ENCODE data around the gene TES. TPM values are rescaled to one million over a fixed set of nuclear protein-coding genes. Genes with fewer than 3 reads are reported as not detected.
"Not testable (repeated sequence)": the region's sequence is repeated elsewhere in the genome, so short reads cannot be mapped to it uniquely, and the experiment has no call there.

Gene TES
- total RNA-seq, 2 experiments from 2014 or later = 134 to 140 TPM

DNA sequence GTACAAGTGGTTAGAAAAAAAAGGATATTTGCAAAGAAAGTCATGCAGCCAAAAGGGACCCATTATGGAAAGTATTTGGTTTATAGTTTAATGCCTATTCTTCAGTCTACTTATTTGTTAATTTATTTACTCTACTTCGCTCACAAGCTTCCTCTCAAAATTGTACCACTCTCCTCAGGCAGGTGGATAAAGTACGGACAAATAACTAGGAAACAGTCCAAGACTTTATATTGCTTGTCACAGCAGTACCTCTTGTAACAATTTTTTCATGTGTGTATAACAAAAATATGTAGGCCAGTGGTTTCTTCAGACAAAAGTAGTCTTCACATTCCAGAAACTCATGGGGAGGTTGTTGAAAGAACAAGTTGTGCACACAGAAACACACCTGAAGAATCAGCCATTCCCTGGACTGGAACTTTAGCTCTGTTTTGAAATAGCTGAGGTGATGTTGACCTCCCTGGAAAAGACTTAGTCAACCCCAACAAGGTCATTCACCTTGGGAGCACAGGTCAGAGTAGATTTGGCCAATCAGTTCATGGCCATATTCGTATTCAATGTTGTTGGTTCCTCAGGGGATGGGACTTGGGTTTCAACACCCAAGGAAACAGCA is 73.4 kb downstream of the TES start:
- ChIA-PET CTCF (no interaction called here), POLR2A (no interaction called here)
- Mint-ChIP-seq H3K36me3 (ENCODE audit: low read depth) (no peaks in the 10 kb centered on the region), H3K27ac (no peak overlapping the region), H3K9me3 (no peaks in the 10 kb centered on the region), H3K4me3 (no peak overlapping the region), H3K4me1 (peaks cover 1% of the 10 kb centered on the region), H3K27me3 (peaks cover 8% of the 10 kb centered on the region)
- DNase-seq = no peak

GRCh38 chr7:116284390-116284789 is 74.1 kb downstream of the TES start:
- H3K4me3 Mint-ChIP-seq = no peak overlapping the region
- H3K27me3 Mint-ChIP-seq = peaks cover 8% of the 10 kb centered on the region
- POLR2A ChIA-PET = no interaction called here
- H3K36me3 Mint-ChIP-seq (ENCODE audit: low read depth) = no peaks in the 10 kb centered on the region
- CTCF ChIA-PET = interaction anchor here (0.6 kb wide), 1 partner anchor 117 kb away, joined by 3 read pairs; no protein-coding TSS in a partner anchor
- peaks cover 1% of the 10 kb centered on the region for H3K4me1 Mint-ChIP-seq
- no peak for DNase-seq
- H3K9me3 Mint-ChIP-seq = no peaks in the 10 kb centered on the region
- H3K27ac Mint-ChIP-seq = no peak overlapping the region

- Mint-ChIP-seq H3K4me3 (no peak overlapping the region), H3K9me3 (no peaks in the 10 kb centered on the region), H3K27ac (no peak overlapping the region), H3K4me1 (peaks cover 1% of the 10 kb centered on the region), H3K27me3 (peaks cover 8% of the 10 kb centered on the region), H3K36me3 (ENCODE audit: low read depth) (no peaks in the 10 kb centered on the region)
- POLR2A ChIA-PET = no interaction called here
- DNase-seq = no peak
- CTCF ChIA-PET = no interaction called here
These were observed 74.9 kb downstream of the TES start for GRCh38 chr7:116285252-116285651.

- POLR2A ChIA-PET = no interaction called here
- DNase-seq = no peak
- no peak overlapping the region for H3K27ac Mint-ChIP-seq
- CTCF ChIA-PET = no interaction called here
- no peaks in the 10 kb centered on the region for H3K4me1 Mint-ChIP-seq
- H3K4me3 Mint-ChIP-seq = no peak overlapping the region
- no peaks in the 10 kb centered on the region for H3K36me3 Mint-ChIP-seq (ENCODE audit: low read depth)
- H3K9me3 Mint-ChIP-seq = no peaks in the 10 kb centered on the region
- H3K27me3 Mint-ChIP-seq = peaks cover 16% of the 10 kb centered on the region
These were observed 80.4 kb downstream of the TES start for GRCh38 chr7:116290740-116291139.

GRCh38 chr7:116291937-116292336 is 81.6 kb downstream of the TES start:
- no peaks in the 10 kb centered on the region for H3K9me3 Mint-ChIP-seq
- no peak for DNase-seq
- no peak overlapping the region for H3K27ac Mint-ChIP-seq
- CTCF ChIA-PET = no interaction called here
- H3K36me3 Mint-ChIP-seq (ENCODE audit: low read depth) = no peaks in the 10 kb centered on the region
- peaks cover 15% of the 10 kb centered on the region for H3K27me3 Mint-ChIP-seq
- H3K4me1 Mint-ChIP-seq = no peaks in the 10 kb centered on the region
- H3K4me3 Mint-ChIP-seq = no peak overlapping the region
- POLR2A ChIA-PET = no interaction called here

- ChIA-PET POLR2A (no interaction called here), CTCF (no interaction called here)
- peaks cover 15% of the 10 kb centered on the region for H3K27me3 Mint-ChIP-seq
- no peaks in the 10 kb centered on the region for H3K4me1 Mint-ChIP-seq
- no peak overlapping the region for H3K4me3 Mint-ChIP-seq
- no peaks in the 10 kb centered on the region for H3K9me3 Mint-ChIP-seq
- H3K27ac Mint-ChIP-seq = no peak overlapping the region
- DNase-seq = no peak
- no peaks in the 10 kb centered on the region for H3K36me3 Mint-ChIP-seq (ENCODE audit: low read depth)
These were observed 82.0 kb downstream of the TES start for GRCh38 chr7:116292381-116292780.

DNA sequence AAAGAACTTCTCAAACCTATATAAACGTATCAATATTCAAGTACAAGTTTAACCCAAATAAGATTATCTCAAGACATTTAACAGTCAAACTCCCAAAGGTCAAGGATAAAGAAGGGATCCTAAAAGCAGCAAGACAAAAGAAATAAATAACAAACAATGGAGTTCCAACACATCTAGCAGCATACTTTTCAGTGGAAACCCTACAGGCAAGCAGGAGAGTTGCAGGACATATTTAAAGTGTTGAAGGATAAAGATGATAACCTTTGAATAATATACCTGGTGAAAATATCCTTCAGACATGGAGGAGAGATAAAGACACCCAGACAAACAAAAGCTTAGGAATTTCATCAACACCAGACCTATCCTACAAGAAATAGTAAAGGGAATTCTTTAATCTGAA is 82.8 kb downstream of the TES start:
- H3K36me3 Mint-ChIP-seq (ENCODE audit: low read depth) = no peaks in the 10 kb centered on the region
- H3K27ac Mint-ChIP-seq = no peak overlapping the region
- H3K4me3 Mint-ChIP-seq = no peak overlapping the region
- H3K4me1 Mint-ChIP-seq = no peaks in the 10 kb centered on the region
- POLR2A ChIA-PET = no interaction called here
- CTCF ChIA-PET = no interaction called here
- no peaks in the 10 kb centered on the region for H3K9me3 Mint-ChIP-seq
- DNase-seq = no peak
- peaks cover 15% of the 10 kb centered on the region for H3K27me3 Mint-ChIP-seq

DNA sequence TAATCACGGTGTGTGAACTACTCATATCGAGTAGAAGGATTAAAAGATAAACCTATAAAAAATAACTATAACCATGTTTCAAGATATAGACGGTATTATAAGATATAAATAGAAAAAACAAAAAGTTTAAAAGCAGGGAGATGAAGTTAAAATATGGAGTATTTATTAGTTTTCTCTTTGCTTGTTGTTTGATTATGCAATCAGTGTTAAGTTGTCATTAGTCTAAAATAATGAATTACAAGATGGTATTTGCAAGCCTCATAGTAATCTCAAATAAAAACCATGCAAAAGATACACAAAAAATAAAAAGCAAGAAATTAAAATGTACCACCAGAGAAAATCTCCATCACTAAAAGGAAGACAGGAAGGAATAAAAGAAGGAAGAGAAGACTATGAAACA is 83.3 kb downstream of the TES start:
- H3K4me3 Mint-ChIP-seq = no peak overlapping the region
- H3K9me3 Mint-ChIP-seq = no peaks in the 10 kb centered on the region
- ChIA-PET CTCF (no interaction called here), POLR2A (no interaction called here)
- H3K36me3 Mint-ChIP-seq (ENCODE audit: low read depth) = no peaks in the 10 kb centered on the region
- no peaks in the 10 kb centered on the region for H3K4me1 Mint-ChIP-seq
- DNase-seq = no peak
- no peak overlapping the region for H3K27ac Mint-ChIP-seq
- H3K27me3 Mint-ChIP-seq = peaks cover 15% of the 10 kb centered on the region

DNA sequence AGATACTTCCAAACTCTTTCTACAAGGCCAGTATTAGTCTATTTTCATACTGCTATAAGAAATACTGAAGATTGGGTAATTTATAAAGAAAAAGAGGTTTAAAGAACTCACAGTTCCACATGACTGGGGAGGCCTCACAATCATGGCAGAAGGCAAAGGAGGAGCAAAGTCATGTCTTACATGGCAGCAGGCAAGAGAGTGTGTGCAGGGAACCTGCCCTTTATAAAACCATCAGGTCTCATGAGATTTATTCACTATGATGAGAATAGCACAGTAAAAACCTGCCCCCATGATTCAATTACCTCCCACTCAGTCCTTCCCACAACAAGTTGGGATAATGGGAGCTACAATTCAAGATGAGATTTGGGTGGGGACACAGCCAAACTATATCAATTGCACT is 85.6 kb downstream of the TES start:
- H3K27ac Mint-ChIP-seq; H3K36me3 Mint-ChIP-seq (ENCODE audit: low read depth); CTCF ChIA-PET; H3K9me3 Mint-ChIP-seq; POLR2A ChIA-PET; H3K4me3 Mint-ChIP-seq; H3K4me1 Mint-ChIP-seq; DNase-seq: not testable (repeated sequence)
- peaks cover 15% of the 10 kb centered on the region for H3K27me3 Mint-ChIP-seq

DNA sequence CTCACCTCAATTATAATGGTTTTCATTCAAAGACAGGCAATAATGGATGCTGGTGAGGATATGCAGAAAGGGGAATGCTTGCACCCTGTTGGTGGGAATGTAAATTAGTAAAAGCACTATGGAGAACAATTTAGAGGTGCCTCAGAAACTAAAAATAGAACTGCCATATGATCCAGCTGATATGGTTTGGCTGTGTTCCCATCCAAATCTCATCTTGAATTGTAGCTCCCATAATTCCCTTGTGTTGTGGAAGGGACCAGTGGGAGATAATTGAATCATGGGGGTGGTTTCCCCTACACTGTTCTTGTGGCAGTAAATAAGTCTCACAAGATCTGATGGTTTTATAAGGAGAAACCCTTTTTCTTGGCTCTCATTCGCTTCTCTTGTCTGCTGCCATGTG is 87.7 kb downstream of the TES start:
- DNase-seq = no peak
- no peaks in the 10 kb centered on the region for H3K9me3 Mint-ChIP-seq
- H3K36me3 Mint-ChIP-seq (ENCODE audit: low read depth) = no peaks in the 10 kb centered on the region
- POLR2A ChIA-PET = no interaction called here
- peaks cover 15% of the 10 kb centered on the region for H3K27me3 Mint-ChIP-seq
- no peak overlapping the region for H3K27ac Mint-ChIP-seq
- no peaks in the 10 kb centered on the region for H3K4me1 Mint-ChIP-seq
- CTCF ChIA-PET = no interaction called here
- no peak overlapping the region for H3K4me3 Mint-ChIP-seq

- Mint-ChIP-seq H3K27ac (no peak overlapping the region), H3K27me3 (peaks cover 15% of the 10 kb centered on the region), H3K36me3 (ENCODE audit: low read depth) (no peaks in the 10 kb centered on the region), H3K9me3 (no peaks in the 10 kb centered on the region), H3K4me1 (no peaks in the 10 kb centered on the region), H3K4me3 (no peak overlapping the region)
- no peak for DNase-seq
- CTCF ChIA-PET = no interaction called here
- POLR2A ChIA-PET = no interaction called here
These were observed 88.2 kb downstream of the TES start for GRCh38 chr7:116298576-116298975.

DNA sequence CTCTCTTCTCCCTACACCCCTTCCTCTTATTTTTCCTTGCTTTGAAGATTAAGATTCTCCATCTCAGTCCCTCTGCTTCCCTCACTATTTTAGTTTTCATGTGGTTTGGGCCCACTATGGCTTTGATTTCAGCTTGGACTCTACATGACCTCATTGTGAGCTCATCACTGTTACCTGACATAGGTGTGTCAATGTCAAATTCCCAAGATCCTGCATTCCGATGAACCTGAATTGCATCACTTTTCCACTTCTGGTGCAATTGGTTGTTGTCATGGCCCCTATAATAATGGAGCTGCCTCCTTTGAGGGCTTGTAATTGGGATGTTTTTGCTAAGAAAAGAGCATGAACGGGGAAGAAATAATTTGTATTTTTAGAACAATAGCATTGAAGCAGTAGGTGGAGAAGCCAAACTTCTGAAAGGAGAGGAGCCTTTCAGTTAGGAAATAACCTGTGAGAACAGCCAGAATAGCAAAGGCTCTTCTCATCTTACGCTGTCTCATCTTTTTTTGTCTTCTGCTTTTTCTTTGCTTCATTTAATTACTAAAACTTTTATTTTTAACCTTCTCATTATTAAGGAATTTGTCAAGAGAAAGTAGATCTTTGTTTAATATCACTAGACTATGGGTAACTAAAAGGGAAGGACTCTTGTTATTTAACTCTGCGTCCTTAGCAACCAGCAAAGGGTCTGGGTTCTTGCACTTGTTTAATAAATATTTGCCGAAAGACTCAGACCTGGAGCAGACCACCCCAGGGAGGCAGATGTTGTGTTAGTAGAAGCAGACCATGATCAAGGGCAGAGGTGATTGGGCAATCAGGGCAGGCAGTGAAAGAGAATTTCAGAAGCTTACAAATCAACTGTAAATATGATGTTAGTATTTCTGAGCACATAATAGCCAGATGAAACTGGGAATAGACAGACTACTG is 95.4 kb downstream of the TES start:
- CTCF ChIA-PET = no interaction called here
- no peaks in the 10 kb centered on the region for H3K4me1 Mint-ChIP-seq

DNA sequence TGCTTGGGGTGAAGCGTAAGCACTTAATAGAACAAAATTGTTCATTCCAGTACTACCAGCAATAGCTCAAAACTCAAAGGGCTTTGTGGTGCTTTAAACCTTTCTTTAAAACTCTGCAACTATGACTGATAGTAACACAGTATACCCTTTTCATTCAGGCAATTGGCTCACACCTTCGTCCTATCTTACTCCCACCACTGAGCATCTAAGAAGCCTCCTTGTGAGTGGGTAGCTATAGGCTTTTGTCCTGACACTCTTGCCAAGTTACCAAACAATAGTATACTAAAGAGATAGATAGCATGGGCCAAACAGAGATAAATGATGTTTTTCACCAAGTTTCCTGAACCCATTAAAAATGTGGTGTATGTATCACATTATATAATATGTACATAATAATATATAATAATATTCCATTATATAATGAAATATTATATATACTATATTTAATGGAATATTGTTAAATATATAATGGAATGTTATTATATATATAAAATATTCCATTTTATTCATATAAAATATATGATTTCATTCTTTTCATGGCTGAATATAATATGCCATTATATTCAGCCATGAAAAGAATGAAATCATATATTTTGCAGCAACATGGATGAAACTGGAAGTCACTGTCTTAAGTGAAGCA is 96.2 kb downstream of the TES start:
- Mint-ChIP-seq H3K4me3 (no peak overlapping the region), H3K27me3 (peaks cover 8% of the 10 kb centered on the region), H3K36me3 (ENCODE audit: low read depth) (no peaks in the 10 kb centered on the region), H3K27ac (no peak overlapping the region), H3K4me1 (no peaks in the 10 kb centered on the region), H3K9me3 (no peaks in the 10 kb centered on the region)
- no peak for DNase-seq
- POLR2A ChIA-PET = no interaction called here
- CTCF ChIA-PET = no interaction called here

More for the DNA sequence above, 95.4 kb downstream of the TES start:
- DNase-seq = no peak
- Mint-ChIP-seq H3K4me3 (no peak overlapping the region), H3K27me3 (peaks cover 8% of the 10 kb centered on the region), H3K9me3 (no peaks in the 10 kb centered on the region), H3K27ac (no peak overlapping the region), H3K36me3 (ENCODE audit: low read depth) (no peaks in the 10 kb centered on the region)
- POLR2A ChIA-PET = no interaction called here

GRCh38 chr7:116307253-116307652 is 96.9 kb downstream of the TES start:
- no peaks in the 10 kb centered on the region for H3K4me1 Mint-ChIP-seq
- no peaks in the 10 kb centered on the region for H3K36me3 Mint-ChIP-seq (ENCODE audit: low read depth)
- no peak overlapping the region for H3K4me3 Mint-ChIP-seq
- ChIA-PET POLR2A (no interaction called here), CTCF (no interaction called here)
- peaks cover 6% of the 10 kb centered on the region for H3K27me3 Mint-ChIP-seq
- H3K9me3 Mint-ChIP-seq = no peaks in the 10 kb centered on the region
- DNase-seq = no peak
- H3K27ac Mint-ChIP-seq = no peak overlapping the region

Data from activated CD4-positive, alpha-beta memory T cell treated with anti-CD3 and anti-CD28 coated beads, Interleukin-2, amount 10 ng/mL, durations not matched to agents 7 days and 5 days (primary cell).